Measurements from ENCODE around the gene LRP1-AS.

DNA sequence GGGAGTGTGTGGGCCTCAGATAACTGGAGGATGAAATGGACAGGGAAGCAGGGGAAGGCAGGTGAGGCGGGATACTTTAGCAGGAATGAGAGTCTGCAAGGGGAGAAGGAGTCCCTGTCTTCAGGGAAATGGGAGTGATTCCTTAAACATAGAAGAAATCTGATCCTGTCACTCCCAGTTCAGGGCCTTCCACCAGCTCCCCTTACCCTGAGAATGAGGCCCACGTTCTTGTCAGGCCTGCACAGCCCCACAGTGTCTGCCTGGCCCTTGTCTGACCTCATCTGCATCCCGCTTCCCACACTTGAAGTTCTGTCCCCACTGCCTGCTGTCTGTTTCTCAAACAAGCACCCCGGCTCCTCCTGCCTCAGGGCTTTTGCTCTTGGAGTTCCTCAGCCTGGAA is 12.6 kb upstream of the LRP1-AS start:
- TF ChIP-seq POLR2A (IDR thresholded peaks at IDR 0.05; ENCODE audit: low read length) (no peak), JUN (IDR thresholded peaks at IDR 0.05) (no peak)
